K562 treated with DMSO at 1 percent for 24 hours (cell line): ENCODE measurements around the gene PA2G4. TPM values are rescaled to one million over a fixed set of nuclear protein-coding genes. Genes with fewer than 3 reads are reported as not detected.

Source experiments
- total RNA-seq: library from RNA; unstranded; fragments of 300-600 nt; gene quantifications from 2 replicates; pipeline ENCODE4 v1.2.3, GENCODE V29; 2022; ENCODE audit warnings: low read depth; ENCODE audit not compliant: insufficient read depth

Gene PA2G4
- total RNA-seq = 161 and 163 TPM in 2 replicates

DNA sequence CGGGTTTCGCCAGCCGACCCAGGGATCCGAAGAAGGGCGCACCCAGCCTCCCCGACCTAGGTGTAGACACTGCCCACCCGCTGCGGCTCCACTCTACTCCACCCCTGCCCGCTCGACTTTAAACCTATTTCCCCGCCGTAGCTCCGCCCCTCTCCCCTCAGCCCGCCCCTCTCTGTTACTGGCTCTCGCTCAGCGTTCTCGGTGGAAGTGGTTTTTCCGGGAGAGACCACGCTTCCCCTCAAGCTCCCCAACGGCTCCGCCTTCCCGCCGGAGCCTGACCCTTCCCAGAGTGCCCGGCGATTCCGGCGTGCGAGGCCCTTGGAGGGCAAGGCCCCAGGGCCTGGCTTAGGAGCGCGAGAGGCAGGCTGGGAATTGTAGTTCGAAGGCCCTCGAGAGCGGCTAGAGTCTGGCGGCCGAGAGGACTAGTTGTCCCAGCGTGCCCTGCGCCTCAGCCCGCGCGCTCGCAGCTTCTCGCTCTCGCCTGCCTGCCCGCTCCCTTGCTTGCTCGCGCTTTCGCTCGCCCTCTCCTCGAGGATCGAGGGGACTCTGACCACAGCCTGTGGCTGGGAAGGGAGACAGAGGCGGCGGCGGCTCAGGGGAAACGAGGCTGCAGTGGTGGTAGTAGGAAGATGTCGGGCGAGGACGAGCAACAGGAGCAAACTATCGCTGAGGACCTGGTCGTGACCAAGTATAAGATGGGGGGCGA lies at the start of gene PA2G4:
Gene PA2G4, plus strand, starts transcription at position 451 of the 706 bp plus-strand sequence. Its CDS starts 179 bp downstream, at position 630.

DNA sequence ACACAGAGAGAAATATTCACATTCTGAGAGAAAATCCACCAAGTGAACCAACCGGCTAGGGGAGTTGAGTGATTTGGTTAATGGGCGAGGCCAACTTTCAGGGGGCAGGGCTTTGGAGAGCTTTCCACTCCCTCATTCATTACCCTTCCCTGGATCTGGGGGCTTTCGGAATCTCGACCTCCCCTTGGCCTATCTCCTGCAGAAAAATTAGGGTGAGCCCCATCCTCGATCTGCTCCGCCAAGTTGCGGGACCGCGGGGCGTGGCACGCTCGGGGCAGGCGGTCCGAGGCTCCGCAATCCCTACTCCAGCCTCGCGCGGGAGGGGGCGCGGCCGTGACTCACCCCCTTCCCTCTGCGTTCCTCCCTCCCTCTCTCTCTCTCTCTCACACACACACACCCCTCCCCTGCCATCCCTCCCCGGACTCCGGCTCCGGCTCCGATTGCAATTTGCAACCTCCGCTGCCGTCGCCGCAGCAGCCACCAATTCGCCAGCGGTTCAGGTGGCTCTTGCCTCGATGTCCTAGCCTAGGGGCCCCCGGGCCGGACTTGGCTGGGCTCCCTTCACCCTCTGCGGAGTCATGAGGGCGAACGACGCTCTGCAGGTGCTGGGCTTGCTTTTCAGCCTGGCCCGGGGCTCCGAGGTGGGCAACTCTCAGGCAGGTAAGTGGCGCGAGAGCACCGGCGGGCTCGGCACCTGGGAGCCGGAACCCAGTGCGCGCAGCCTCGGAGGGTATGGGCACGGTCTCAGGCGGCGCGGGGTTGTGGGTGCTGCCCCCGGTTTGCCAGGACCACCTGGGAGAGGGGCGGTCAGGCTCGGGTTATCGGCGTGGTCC lies 24.4 kb upstream of the PA2G4 start, which contains the start of gene ERBB3:
Gene ERBB3, plus strand, starts transcription at position 443 of the 833 bp plus-strand sequence. Its CDS starts 136 bp downstream, at position 579.

DNA sequence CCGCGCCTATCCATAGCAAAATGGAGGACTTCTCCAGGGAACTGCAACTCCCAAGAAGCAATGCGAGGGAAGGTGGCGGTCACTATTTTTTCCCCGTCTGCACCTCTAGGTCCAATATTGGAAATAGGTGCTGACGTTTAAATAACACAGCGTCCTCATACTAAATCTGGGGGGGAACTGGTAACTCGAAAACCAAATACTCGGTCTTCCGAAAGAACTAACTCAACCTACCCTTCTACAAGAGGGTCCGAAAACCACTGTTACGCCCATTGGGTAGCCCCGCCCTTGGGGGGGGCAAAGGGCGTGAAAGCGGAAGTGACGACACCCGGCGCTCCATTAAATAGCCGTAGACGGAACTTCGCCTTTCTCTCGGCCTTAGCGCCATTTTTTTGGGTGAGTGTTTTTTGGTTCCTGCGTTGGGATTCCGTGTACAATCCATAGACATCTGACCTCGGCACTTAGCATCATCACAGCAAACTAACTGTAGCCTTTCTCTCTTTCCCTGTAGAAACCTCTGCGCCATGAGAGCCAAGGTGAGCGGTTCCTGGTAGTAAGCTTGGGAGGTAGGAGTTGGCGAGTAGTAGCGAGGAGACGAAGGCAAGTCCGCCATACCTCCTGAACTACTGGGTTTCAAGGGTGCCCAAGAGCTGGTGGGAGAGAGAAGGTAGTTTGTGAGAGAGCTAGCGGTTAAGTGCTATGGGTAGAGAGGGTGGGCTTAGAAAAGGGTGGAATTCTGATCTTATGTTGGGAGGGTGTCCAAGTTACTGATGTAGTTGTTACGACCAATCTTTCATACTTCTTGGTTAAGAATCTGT lies 12.1 kb downstream of the PA2G4 start, which contains the start of gene RPL41:
Gene RPL41, plus strand, starts transcription at position 367 of the 815 bp plus-strand sequence.

DNA sequence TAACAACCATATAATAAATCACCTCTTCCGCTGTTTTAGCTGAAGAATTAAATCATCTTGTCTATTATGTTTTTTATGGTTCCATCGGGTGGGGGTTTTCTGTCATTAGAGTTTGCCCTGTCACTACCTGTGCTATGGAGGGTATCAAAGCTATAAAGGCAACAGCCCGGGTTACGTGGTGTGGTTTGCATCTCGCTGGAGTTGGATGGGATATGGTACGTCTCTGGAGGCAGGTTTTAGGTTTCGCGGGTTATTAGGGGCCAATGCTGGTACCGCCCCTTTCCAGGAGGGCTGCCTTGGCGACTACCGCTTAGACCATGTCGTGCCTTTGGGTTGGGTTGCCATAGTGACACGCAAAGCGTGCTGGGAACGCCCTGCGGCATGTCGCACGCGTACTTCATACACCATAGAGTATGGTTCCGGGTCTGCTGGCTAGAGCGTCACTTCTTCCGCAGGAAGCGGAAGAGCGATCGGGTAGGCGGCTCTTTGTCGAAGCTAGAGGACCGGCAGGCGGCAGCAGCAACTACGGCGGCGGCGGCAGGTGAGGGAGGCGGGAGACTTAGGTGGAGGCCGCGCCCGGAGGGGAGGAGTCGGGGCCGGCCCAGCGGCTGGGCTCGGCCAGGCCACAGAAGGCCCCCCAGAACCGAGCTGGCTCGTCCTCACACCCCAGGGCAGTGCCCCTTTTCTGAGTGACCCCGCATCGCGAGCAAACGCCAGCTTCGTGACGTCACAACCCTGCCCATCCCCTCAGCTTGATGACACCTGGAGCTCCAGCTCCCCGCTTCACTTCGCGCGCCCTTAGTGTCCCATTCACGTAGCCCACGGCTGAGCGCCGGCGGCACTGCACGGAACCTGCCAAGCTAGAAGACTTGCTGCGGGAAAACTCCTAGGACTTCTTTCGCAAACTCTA lies 13.7 kb downstream of the PA2G4 start, which contains the start of gene ZC3H10:
Gene ZC3H10, plus strand, starts transcription at position 489 of the 910 bp plus-strand sequence. CDS start 2,297 bp downstream, outside the sequence.

DNA sequence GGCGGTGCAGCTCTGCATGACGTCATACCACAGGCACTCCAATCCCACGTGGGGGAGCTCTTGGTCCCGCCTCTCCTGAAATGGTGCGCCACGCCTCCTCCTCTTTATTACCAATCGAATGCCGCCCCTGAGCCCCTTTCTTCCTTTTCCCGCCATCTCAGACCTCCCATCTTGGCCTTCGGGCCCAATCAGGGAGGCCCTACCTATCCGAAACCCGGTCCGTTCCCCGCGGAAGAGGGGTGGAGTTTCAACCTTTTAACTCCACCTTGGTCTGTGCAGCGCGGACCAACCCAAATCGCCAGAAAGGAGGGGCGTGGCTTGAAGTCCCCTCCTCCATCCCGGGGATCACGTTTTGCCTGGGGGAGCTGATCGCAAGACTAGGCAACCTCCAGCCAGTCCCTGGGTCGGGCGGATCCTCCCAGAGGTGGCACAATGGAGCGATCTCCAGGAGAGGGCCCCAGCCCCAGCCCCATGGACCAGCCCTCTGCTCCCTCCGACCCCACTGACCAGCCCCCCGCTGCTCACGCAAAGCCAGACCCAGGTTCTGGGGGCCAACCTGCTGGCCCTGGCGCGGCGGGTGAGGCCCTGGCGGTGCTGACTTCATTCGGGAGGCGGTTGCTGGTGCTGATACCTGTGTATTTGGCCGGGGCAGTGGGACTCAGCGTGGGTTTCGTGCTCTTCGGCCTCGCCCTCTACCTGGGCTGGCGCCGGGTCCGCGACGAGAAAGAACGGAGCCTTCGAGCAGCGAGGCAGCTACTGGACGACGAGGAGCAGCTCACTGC lies 23.7 kb downstream of the PA2G4 start, which contains the start of gene ESYT1:
Gene ESYT1, plus strand, starts transcription at position 380 of the 782 bp plus-strand sequence. Its CDS starts 53 bp downstream, at position 433.

DNA sequence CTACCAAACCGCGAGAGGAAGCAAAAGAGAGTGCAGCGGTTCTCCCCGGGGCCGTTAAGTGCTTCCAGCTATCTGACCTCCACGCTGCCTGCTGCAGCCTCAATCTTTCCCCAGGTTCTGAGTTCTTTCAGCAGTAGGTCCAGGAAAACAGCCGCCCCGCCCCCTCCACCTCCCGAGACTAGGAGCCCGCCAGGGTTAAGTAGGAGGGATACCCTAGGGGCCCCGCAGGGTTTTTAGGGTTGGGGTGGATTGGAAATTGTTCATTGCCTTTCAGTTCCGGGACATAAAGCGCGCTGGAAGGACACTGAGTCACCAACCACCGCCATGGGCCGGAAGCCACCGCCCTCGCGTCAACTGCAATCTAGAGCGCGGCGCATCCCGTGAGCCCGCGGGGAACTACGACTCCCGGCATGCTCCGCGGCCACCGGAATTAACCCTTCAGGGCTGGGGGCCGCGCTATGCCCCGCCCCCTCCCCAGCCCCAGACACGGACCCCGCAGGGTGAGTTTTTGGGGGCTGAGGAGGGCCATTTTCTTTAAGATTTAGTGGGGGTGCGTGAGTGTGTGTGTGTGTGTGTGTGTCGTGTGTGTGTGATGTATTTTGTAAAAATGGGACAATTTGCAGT lies 47.9 kb downstream of the PA2G4 start, which contains the start of gene MYL6B:
Gene MYL6B, plus strand, starts transcription at position 456 of the 624 bp plus-strand sequence. CDS start 1,332 bp downstream, outside the sequence.

DNA sequence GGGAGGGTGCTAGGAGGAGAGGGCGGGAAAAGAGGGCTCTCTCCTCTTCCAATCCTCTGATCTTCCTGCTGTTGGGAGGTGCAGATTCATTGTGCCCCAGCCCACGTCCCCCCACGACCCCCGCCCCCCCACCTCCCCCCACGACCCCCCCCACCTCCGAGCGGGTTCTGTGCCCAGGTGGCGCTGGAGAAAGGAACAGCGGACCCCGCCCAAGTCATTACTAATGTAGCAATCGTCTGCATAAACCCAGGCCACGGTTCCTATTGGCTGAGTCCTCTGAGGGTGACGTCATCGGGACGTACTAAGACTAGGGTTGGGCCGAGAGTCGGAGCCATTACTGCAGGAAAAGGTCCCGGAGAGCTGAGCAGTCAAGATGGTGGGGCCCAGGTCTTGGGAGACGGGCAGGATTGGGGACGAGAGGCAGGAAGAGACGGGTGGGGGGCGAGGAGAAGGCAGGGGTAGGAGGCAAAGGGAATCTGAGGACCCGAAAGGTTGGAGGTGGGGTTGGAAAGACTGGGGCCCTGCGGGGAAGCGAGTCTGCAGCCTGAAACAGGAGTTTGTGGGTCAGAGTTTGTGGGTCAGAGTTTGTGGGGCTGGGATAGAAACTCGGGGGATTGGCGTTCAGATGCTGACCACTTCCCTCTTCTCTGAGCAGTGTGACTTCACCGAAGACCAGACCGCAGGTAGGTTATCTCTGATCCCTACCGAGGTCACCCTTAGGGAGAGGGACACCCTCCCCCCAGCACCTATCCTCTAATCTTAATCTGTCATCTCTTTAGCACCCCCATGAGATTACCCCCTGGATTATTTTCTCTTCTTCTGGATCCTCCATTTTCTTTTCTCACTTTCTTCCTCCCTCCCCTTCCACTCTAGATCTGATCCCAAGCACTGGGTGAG lies 53.9 kb downstream of the PA2G4 start, which contains the start of gene MYL6:
Gene MYL6, plus strand, starts transcription at position 331 of the 897 bp plus-strand sequence. Its CDS starts 43 bp downstream, at position 374.

Other genes starting within 250 kb of the PA2G4 start
- 37.1 and 38.3 TPM in 2 replicates for gene PYM1, start 176.7 kb upstream of the PA2G4 start, total RNA-seq
- 12.2 and 12.7 TPM in 2 replicates for gene DGKA, start 173.4 kb upstream of the PA2G4 start, total RNA-seq
- gene PMEL, start 138.5 kb upstream of the PA2G4 start, total RNA-seq = 1.4 and 2.7 TPM in 2 replicates
- gene CDK2, start 137.7 kb upstream of the PA2G4 start, total RNA-seq = 90.4 and 99.9 TPM in 2 replicates
- gene RAB5B, start 130.5 kb upstream of the PA2G4 start, total RNA-seq = 33.4 and 45.9 TPM in 2 replicates
- 41.6 and 44.3 TPM in 2 replicates for gene SUOX, start 107.3 kb upstream of the PA2G4 start, total RNA-seq
- gene IKZF4, start 83.5 kb upstream of the PA2G4 start, total RNA-seq = 26.2 and 31.1 TPM in 2 replicates
- gene RPS26, start 62.6 kb upstream of the PA2G4 start, total RNA-seq = 352 and 367 TPM in 2 replicates
- 6.3 TPM in 2 replicates for gene ERBB3, start 24.4 kb upstream of the PA2G4 start, total RNA-seq
- 3,973 and 4,172 TPM in 2 replicates for gene RPL41, start 12.1 kb downstream of the PA2G4 start, total RNA-seq
- gene ZC3H10, start 13.7 kb downstream of the PA2G4 start, total RNA-seq = 3.5 and 4.6 TPM in 2 replicates
- 146 and 181 TPM in 2 replicates for gene ESYT1, start 23.7 kb downstream of the PA2G4 start, total RNA-seq
- gene MYL6B, start 48.0 kb downstream of the PA2G4 start, total RNA-seq = 42.6 and 50.4 TPM in 2 replicates
- 963 and 965 TPM in 2 replicates for gene MYL6, start 53.8 kb downstream of the PA2G4 start, total RNA-seq
- 75.9 and 76.4 TPM in 2 replicates for gene SMARCC2, start 84.9 kb downstream of the PA2G4 start, total RNA-seq
- gene RNF41, start 117.4 kb downstream of the PA2G4 start, total RNA-seq = 50.0 and 51.1 TPM in 2 replicates
- 47.7 and 52.8 TPM in 2 replicates for gene NABP2, start 119.8 kb downstream of the PA2G4 start, total RNA-seq
- gene SLC39A5, start 125.5 kb downstream of the PA2G4 start, total RNA-seq = not detected in 2 replicates
- gene ANKRD52, start 153.8 kb downstream of the PA2G4 start, total RNA-seq = 28.5 and 29.8 TPM in 2 replicates
- 46.4 and 47.3 TPM in 2 replicates for gene COQ10A, start 162.4 kb downstream of the PA2G4 start, total RNA-seq
- gene CS, start 195.8 kb downstream of the PA2G4 start, total RNA-seq = 151 and 158 TPM in 2 replicates
- 88.9 and 95.2 TPM in 2 replicates for gene CNPY2, start 211.4 kb downstream of the PA2G4 start, total RNA-seq
- gene PAN2, start 229.4 kb downstream of the PA2G4 start, total RNA-seq = 29.3 and 34.1 TPM in 2 replicates
- gene IL23A, start 234.3 kb downstream of the PA2G4 start, total RNA-seq = 15.3 and 19.8 TPM in 2 replicates